Testis (tissue), 5 donors: ENCODE measurements around the gene PCDHB4. TPM values are rescaled to one million over a fixed set of nuclear protein-coding genes. Genes with fewer than 3 reads are reported as not detected.

Experiments used
- DNase-seq: peaks from one replicate; pipeline ENCODE4 v3.0.0-alpha.2; 2019
- H3K27ac ChIP-seq, 2 donors: fragments of 200-600 bp; sonication (generic); one replicate each; pipeline ENCODE4 v1.5.1; 2019
- H3K27me3 ChIP-seq: fragments of 200-600 bp; sonication (generic); one replicate; pipeline ENCODE4 v1.5.1; 2019
- H3K36me3 ChIP-seq: fragments of 200-600 bp; sonication (generic); one replicate; pipeline ENCODE4 v1.5.1; 2017; ENCODE audit warnings: low read depth; ENCODE audit errors: missing control alignments
- H3K4me1 ChIP-seq: fragments of 200-600 bp; sonication (generic); one replicate; pipeline ENCODE4 v1.5.1; 2019
- H3K4me3 ChIP-seq, 2 donors: fragments of 200-600 bp; sonication (generic); one replicate each; pipeline ENCODE4 v1.5.1; 2017 to 2019
- H3K9me3 ChIP-seq: fragments of 200-600 bp; sonication (generic); one replicate; pipeline ENCODE4 v1.5.1; 2017
- CTCF ChIP-seq, 3 experiments: fragments of 450-650 bp in 2 of 3; fragments of 200-600 bp in 1 of 3; sonication (generic) in 1 of 3; IDR thresholded peaks; one replicate each; pipeline ENCODE4 v1.5.1; 2016 to 2019; ENCODE audit warnings: antibody characterized with exemption in 3 of 3, mild to moderate bottlenecking in 2 of 3, moderate library complexity in 1 of 3
- POLR2A ChIP-seq: fragments of 450-650 bp; IDR thresholded peaks from one replicate; pipeline ENCODE4 v1.6.1; 2017; ENCODE audit warnings: antibody characterized with exemption, mild to moderate bottlenecking, moderate library complexity
- WGBS, 2 donors: methylation state at CpG; one replicate each; pipeline ENCODE4 v1.1.5; 2018; 5-methylcytosine and 5-hydroxymethylcytosine counted together
- intact Hi-C: fragments of 100-400 bp; cut with DNase I; formaldehyde crosslinking; loops from one replicate; pipeline ENCODE4 v1.15.1; 2023; ENCODE audit warnings: low total_unique reads
- long read RNA-seq, 2 donors: transcript quantifications; one replicate each; lab custom pipeline, GENCODE V29; 2026
- polyA plus RNA-seq: library from polyadenylated mRNA; stranded (reverse); fragments of 350-450 nt; fragmentation: Illumina TruSeq; extraction: RNeasy Lipid Tissue Mini Kit (QIAGEN cat#74804); gene quantifications from one replicate; pipeline ENCODE4 v1.2.3, GENCODE V29; 2014; ENCODE audit warnings: low read depth, low replicate concordance; ENCODE audit not compliant: insufficient read depth
- total RNA-seq, 2 donors: library from RNA; depleted of rRNA; stranded (reverse); fragments of >200 nt; gene quantifications; one replicate each; pipeline ENCODE4 v1.2.3, GENCODE V29; 2016

PCDHB4 gene
- total RNA-seq (1 to 10 TPM; 2.4 to 4.0 TPM), polyA plus RNA-seq (1.2 TPM)
- long read RNA-seq, donor 1, partial matches to known transcripts, result 0 of 2 reads
- long read RNA-seq, donor 1, other reads (novel, unspliced or antisense), result 0 of 2 reads
- long read RNA-seq, donor 2, result 0 reads

GRCh38 chr5:141121563-141121962 is at the start of gene PCDHB4:
Gene PCDHB4, plus strand, starts transcription at chr5:141121818. Its CDS starts 181 bp downstream, at chr5:141121999.
- no peak within 1 kb of the TSS for H3K27ac ChIP-seq

GRCh38 chr5:141077826-141078225 is 43.8 kb upstream of the PCDHB4 start:
- H3K4me3 ChIP-seq, result peak overlapping the region; percentile 53 to 55
- DNase-seq, result peak; percentile 76
- intact Hi-C loops, result no loop called here
- H3K27ac ChIP-seq, result peak overlapping the region; percentile 2 to 73
- H3K4me1 ChIP-seq, result no peaks in the 10 kb centered on the region
- WGBS, 2 donors, result 19 to 41% methylated on average over 17 of the region's 17 CpGs
- no peaks in the 10 kb centered on the region for H3K9me3 ChIP-seq
- TF ChIP-seq CTCF (IDR thresholded peaks at IDR 0.05) (no peak), POLR2A (no peak)
- no peaks in the 10 kb centered on the region for H3K36me3 ChIP-seq
- no peaks in the 10 kb centered on the region for H3K27me3 ChIP-seq

More at GRCh38 chr5:141121563-141121962, at the start of gene PCDHB4:
- H3K9me3 ChIP-seq, result no peaks in the 10 kb centered on the region
- intact Hi-C loops, result no loop called here
- no peaks in the 10 kb centered on the region for H3K4me1 ChIP-seq
- peak within 1 kb of the TSS; percentile 6 to 40 for H3K4me3 ChIP-seq
- H3K27me3 ChIP-seq, result no peaks in the 10 kb centered on the region
- peak; percentile 67 for DNase-seq
- H3K36me3 ChIP-seq, result no peaks in the 10 kb centered on the region
- TF ChIP-seq POLR2A (no peak), CTCF (IDR thresholded peaks at IDR 0.05) (peak in 2 of 3 experiments; percentile 53 to 58)
- 12 to 13% methylated on average over 16 of the region's 16 CpGs for WGBS, 2 donors

GRCh38 chr5:141082228-141082627 is 39.4 kb upstream of the PCDHB4 start:
- no peak for TF ChIP-seq POLR2A
- TF ChIP-seq CTCF (IDR thresholded peaks at IDR 0.05), result no peak
- no peaks in the 10 kb centered on the region for H3K9me3 ChIP-seq
- no peaks in the 10 kb centered on the region for H3K4me1 ChIP-seq
- intact Hi-C loops, result no loop called here
- no peaks in the 10 kb centered on the region for H3K27me3 ChIP-seq
- H3K36me3 ChIP-seq, result no peaks in the 10 kb centered on the region
- H3K4me3 ChIP-seq, result no peak overlapping the region
- no peak overlapping the region for H3K27ac ChIP-seq
- DNase-seq, result no peak

GRCh38 chr5:141084487-141084989 is 37.1 kb upstream of the PCDHB4 start:
- H3K9me3 ChIP-seq, result no peaks in the 10 kb centered on the region
- no peaks in the 10 kb centered on the region for H3K4me1 ChIP-seq
- no peaks in the 10 kb centered on the region for H3K27me3 ChIP-seq
- WGBS, 2 donors, result 5 to 8% methylated on average over 21 of the region's 21 CpGs
- intact Hi-C loops, result no loop called here
- H3K4me3 ChIP-seq, result peak overlapping the region; percentile 42 to 55
- H3K27ac ChIP-seq, result peak overlapping the region; percentile 36 to 59
- no peaks in the 10 kb centered on the region for H3K36me3 ChIP-seq
- TF ChIP-seq POLR2A, result no peak
- peak; percentile 32 to 47 (median 42) for TF ChIP-seq CTCF (IDR thresholded peaks at IDR 0.05)
- peak; percentile 79 for DNase-seq
